Measurements from ENCODE around the gene NOL12.

- TF ChIP-seq CTCF (IDR thresholded peaks at IDR 0.05; ENCODE audit: poor library complexity, severe bottlenecking), result no peak
- no peak for TF ChIP-seq EP300 (conservative IDR thresholded peaks at IDR 0.05; ENCODE audit: poor library complexity, severe bottlenecking)
- TF ChIP-seq POLR2AphosphoS5 (IDR thresholded peaks at IDR 0.05), result no peak
These were observed 11.9 kb upstream of the NOL12 start for GRCh38 chr22:37674248-37674647.
